HAP-1 (cell line): ENCODE measurements around the gene SNAPC2.

Experiments used
- DNase-seq, 2 experiments: peaks; one replicate each; pipeline ENCODE4 v3.0.0-alpha.2; 2016 to 2020; ENCODE audit warnings: low spot score in 2 of 2
- H3K27me3 ChIP-seq: fragments of 250-450 bp; sonication (Bioruptor Pico); 2 replicates; pipeline ENCODE4 v1.5.1; 2020; ENCODE audit warnings: low read depth, mild to moderate bottlenecking, moderate library complexity
- H3K36me3 ChIP-seq: fragments of 250-450 bp; sonication (Bioruptor Pico); replicated peaks from 2 replicates; pipeline ENCODE4 v1.5.1; 2020; ENCODE audit warnings: mild to moderate bottlenecking
- H3K4me1 ChIP-seq: fragments of 250-450 bp; sonication (Bioruptor Pico); 2 replicates; pipeline ENCODE4 v1.5.1; 2020; ENCODE audit warnings: mild to moderate bottlenecking
- H3K4me3 ChIP-seq: fragments of 250-450 bp; sonication (Bioruptor Pico); 2 replicates; pipeline ENCODE4 v1.5.1; 2020; ENCODE audit warnings: mild to moderate bottlenecking, moderate library complexity
- H3K9me3 ChIP-seq: fragments of 250-450 bp; sonication (Bioruptor Pico); 2 replicates; pipeline ENCODE4 v1.5.1; 2020; ENCODE audit warnings: mild to moderate bottlenecking, moderate library complexity
- in situ Hi-C: fragments of 300-500 bp; cut with MboI; formaldehyde crosslinking; loops from 3 replicates; pipeline ENCODE4 v1.14.3; 2020; ENCODE audit warnings: low sequenced_read_pairs, inconsistent platforms, mixed read lengths

The SNAPC2 gene

GRCh38 chr19:7919610-7920518 lies at the start of gene SNAPC2:
SNAPC2 (plus strand) TSS chr19:7920338; CDS start chr19:7920367, 29 bp downstream.
- peak; percentile 87 to 99 for DNase-seq
- Histone ChIP-seq H3K9me3 (no peaks in the 10 kb centered on the region), H3K27me3 (peaks cover 25% of the 10 kb centered on the region), H3K4me3 (peak within 1 kb of the TSS; percentile 60), H3K36me3 (peaks cover 3% of the 10 kb centered on the region), H3K4me1 (peaks cover 22% of the 10 kb centered on the region)
- in situ Hi-C loops = loop anchor here (5.0 kb wide), 1 partner anchor 53 kb away; no protein-coding TSS in a partner anchor

DNA sequence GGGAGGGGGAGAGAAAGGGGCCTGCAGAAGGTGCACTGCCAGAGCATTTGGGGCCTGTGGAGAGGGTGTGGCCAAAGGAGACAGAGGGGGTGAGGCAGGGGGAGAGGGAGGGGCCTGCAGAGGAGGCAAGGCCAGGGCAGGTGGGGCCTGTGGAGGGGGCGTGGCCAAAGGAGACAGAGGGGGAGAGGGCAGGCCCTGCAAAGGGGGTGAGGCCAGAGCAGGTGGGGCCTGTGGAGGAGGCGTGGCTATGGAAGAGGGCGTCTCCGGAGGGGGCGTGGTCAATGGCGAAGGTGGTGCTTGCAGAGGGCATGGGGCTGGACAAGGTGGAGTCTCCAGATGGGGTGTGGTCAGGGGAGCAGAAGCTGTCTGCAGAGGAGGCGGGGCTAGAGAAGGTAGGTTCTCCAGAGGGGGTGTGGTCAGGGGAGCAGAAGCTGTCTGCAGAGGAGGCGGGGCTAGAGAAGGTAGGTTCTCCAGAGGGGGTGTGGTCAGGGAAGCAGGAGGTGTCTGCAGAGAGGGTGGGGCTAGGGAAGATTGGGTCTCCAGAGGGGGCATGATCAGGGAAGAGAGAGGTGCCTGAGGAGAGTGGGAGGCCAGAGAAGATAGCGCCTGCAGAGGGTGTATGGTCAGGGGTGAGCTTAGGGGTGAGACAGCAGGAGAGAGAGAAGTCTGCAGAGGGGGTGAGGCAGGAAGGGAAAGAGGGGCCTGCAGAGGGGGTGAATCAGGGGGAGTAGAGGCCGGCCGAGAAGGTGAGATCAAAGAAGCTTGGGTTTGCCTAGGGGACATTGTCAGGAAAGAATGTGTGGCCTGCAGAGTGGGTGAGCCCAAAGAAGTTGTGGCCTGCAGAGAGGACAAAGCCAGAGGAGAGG lies 49.3 kb upstream of the SNAPC2 start:
- in situ Hi-C loops = no loop called here
- DNase-seq = peak; percentile 66 to 97
- Histone ChIP-seq H3K27me3 (no peaks in the 10 kb centered on the region), H3K9me3 (no peaks in the 10 kb centered on the region), H3K4me1 (peaks cover 37% of the 10 kb centered on the region), H3K36me3 (0 out of 2 replicates have a peak, but pooled peaks cover 4% of the 10 kb centered on the region), H3K4me3 (no peak overlapping the region)

DNA sequence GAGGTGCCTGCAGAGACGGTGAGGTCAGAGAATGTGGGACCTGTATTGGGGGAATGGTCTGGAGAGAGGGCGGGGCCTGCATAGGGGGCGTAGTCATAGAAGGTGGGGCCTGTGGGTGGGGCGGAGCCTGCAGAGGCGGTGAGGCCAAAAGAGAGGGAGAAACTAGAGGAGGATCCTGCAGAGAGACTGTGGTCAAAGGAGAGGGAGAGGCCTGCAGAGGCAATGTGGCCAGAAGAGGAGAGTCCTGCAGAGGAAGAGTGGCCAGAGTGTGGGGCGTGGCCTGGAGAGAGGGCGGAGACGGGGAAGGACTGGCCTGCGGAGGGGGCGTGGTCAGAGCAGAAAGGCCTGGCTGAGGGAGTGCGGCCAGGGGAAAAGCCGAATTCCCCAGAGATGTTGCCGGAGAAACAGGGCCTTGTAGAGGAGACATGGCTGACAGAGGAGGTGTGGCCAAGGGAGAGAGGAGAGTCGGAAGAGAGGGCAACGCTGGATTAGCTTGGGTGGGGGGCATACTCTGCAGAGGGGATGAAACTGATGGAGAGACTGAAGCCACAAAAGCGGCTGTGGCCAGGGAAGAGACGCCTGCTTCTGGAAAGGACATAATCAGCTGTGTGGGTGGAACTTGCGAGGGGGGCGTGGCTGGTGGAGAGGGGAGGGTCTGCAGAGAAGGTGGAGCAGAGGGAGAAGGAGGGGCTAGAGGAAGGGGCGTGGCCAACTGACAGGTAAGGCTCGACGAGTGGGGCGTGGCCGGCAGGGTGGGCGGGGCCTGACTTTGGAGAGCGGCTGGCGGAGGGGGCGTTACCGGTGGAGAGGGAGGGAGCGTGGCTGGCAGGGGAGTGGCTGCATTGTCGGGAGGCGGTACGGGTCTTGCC lies 48.5 kb upstream of the SNAPC2 start:
- Histone ChIP-seq H3K4me1 (peaks cover 37% of the 10 kb centered on the region), H3K36me3 (0 out of 2 replicates have a peak, but pooled peaks cover 4% of the 10 kb centered on the region), H3K9me3 (no peaks in the 10 kb centered on the region), H3K27me3 (no peaks in the 10 kb centered on the region), H3K4me3 (peak overlapping the region; percentile 12)
- in situ Hi-C loops = no loop called here
- peak; percentile 92 to 100 for DNase-seq

GRCh38 chr19:7872306-7873204 lies 47.6 kb upstream of the SNAPC2 start:
- Histone ChIP-seq H3K27me3 (no peaks in the 10 kb centered on the region), H3K4me1 (peaks cover 37% of the 10 kb centered on the region), H3K4me3 (no peak overlapping the region), H3K9me3 (no peaks in the 10 kb centered on the region), H3K36me3 (0 out of 2 replicates have a peak, but pooled peaks cover 4% of the 10 kb centered on the region)
- no peak for DNase-seq
- in situ Hi-C loops = no loop called here

GRCh38 chr19:7873304-7874075 lies 46.6 kb upstream of the SNAPC2 start:
- H3K27me3 ChIP-seq = no peaks in the 10 kb centered on the region
- 0 out of 2 replicates have a peak, but pooled peaks cover 4% of the 10 kb centered on the region for H3K36me3 ChIP-seq
- H3K9me3 ChIP-seq = no peaks in the 10 kb centered on the region
- peak overlapping the region; percentile 46 for H3K4me3 ChIP-seq
- in situ Hi-C loops = no loop called here
- H3K4me1 ChIP-seq = peaks cover 32% of the 10 kb centered on the region
- peak in 1 of 2 experiments; percentile 44 for DNase-seq

DNA sequence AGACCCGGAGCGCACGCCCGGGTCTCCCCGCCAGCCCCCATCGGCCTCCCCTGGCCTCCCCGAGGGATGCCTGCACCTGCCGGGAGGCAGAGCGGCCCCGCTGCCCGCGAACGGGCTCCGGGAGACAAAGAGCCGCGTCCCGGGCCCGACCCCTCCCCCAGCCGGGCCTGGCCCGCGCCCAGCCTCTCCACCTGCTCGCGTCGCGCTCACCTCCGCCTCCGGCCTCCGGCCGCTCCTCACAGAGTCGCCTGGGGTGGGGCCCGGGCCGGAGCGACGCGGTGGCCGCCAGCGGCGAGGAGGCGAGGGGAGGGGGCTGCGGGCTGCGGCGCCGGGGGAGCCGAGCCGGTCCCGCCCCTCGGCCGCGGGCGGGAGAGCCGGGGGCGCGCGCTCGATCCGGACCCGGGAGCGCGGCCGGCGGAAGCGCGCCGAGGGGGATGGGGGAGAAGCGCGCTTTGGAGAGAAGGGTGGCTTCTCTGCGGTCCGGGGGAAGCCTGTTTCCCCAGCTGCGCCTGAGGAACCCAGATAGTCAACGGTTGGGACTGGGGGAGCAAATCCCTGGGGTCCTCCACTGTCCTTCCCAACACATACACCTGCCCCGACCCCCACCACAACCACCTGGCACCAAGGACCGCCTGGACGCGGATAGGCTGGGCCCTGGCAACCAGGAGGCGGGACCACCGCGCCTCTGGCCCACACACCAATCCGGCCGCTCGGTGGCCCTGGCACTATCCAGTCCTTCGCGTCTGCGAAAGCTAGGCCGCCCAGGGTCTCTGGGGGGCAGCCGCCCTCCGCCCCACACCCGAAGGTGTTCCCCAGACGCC lies 45.9 kb upstream of the SNAPC2 start, which contains the start of gene PRR36:
PRR36 (minus strand) TSS at position 315 of the 821 bp plus-strand sequence. CDS start 701 bp downstream, outside the sequence.
- 0 out of 2 replicates have a peak, but pooled peaks cover 4% of the 10 kb centered on the region for H3K36me3 ChIP-seq
- peaks cover 31% of the 10 kb centered on the region for H3K4me1 ChIP-seq
- peak within 1 kb of the TSS; percentile 46 for H3K4me3 ChIP-seq
- in situ Hi-C loops = no loop called here
- H3K27me3 ChIP-seq = no peaks in the 10 kb centered on the region
- no peaks in the 10 kb centered on the region for H3K9me3 ChIP-seq
- peak; percentile 59 to 81 for DNase-seq

DNA sequence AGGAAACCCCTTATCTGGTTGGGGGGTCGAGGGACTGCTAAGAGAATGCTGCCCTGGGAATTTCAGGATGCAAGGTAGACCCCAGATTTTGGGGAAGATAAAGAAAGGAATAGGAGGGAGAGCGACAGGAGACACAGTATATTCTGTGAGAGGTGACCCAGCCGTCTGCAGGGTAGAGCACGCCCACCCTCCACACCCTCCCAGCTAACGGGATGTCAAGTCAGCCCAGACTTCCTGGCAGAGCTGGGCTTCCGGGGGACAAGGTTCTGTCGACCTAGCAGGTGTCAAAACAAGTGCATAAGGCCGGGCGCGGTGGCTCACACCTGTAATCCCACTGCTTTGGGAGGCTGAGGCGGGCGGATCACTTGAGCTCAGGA lies 45.3 kb upstream of the SNAPC2 start:
- Histone ChIP-seq H3K4me1 (peaks cover 25% of the 10 kb centered on the region), H3K27me3 (no peaks in the 10 kb centered on the region), H3K36me3 (0 out of 2 replicates have a peak, but pooled peaks cover 4% of the 10 kb centered on the region), H3K9me3 (no peaks in the 10 kb centered on the region), H3K4me3 (peak overlapping the region; percentile 46)
- in situ Hi-C loops = no loop called here
- DNase-seq = no peak

GRCh38 chr19:7877249-7877836 lies 42.8 kb upstream of the SNAPC2 start:
- Histone ChIP-seq H3K36me3 (0 out of 2 replicates have a peak, but pooled peaks cover 4% of the 10 kb centered on the region), H3K4me1 (peaks cover 11% of the 10 kb centered on the region), H3K9me3 (no peaks in the 10 kb centered on the region; the same call in 1 of the 2 replicates), H3K4me3 (no peak overlapping the region), H3K27me3 (no peaks in the 10 kb centered on the region)
- DNase-seq = no peak
- in situ Hi-C loops = no loop called here

- H3K9me3 ChIP-seq = no peaks in the 10 kb centered on the region; the same call in 1 of the 2 replicates
- H3K4me3 ChIP-seq = no peak overlapping the region
- no peak for DNase-seq
- no peaks in the 10 kb centered on the region for H3K27me3 ChIP-seq
- in situ Hi-C loops = no loop called here
- peaks cover 5% of the 10 kb centered on the region for H3K4me1 ChIP-seq
- no peaks in the 10 kb centered on the region for H3K36me3 ChIP-seq
Observed at GRCh38 chr19:7879111-7879807, 40.9 kb upstream of the SNAPC2 start.

GRCh38 chr19:7879836-7880235 lies 40.3 kb upstream of the SNAPC2 start:
- H3K27me3 ChIP-seq = no peaks in the 10 kb centered on the region

More at GRCh38 chr19:7879836-7880235, 40.3 kb upstream of the SNAPC2 start:
- Histone ChIP-seq H3K36me3 (no peaks in the 10 kb centered on the region), H3K9me3 (no peaks in the 10 kb centered on the region; the same call in 1 of the 2 replicates), H3K4me3 (no peak overlapping the region), H3K4me1 (peaks cover under 1% of the 10 kb centered on the region)
- in situ Hi-C loops = no loop called here
- DNase-seq = no peak
